GOT3 (cell line): Measurements from ENCODE around the gene IL17RA.

Source experiments
- DNase-seq: peaks from one replicate; lab custom pipeline; 2025; ENCODE audit warnings: mixed read lengths; lab: John Stamatoyannopoulos, UW

Gene IL17RA

GRCh38 chr22:17106785-17107546 lies 22.2 kb downstream of the IL17RA start:
- DNase-seq = no peak

DNA sequence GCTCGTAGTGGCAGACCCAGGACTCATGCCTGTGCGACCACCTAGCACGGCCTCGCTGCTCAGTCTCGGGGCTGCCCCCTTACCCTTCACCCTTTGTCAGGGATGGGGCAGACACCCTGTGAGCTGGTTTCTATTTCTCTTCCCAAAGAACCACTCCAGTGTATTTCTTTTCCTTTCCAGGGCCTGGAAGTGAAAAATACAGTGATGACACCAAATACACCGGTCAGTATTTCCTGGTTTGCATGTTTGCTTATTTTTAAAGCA lies 22.7 kb downstream of the IL17RA start:
- DNase-seq = no peak

- DNase-seq = no peak
These were observed 23.7 kb downstream of the IL17RA start for GRCh38 chr22:17108256-17109112.

GRCh38 chr22:17109113-17109865 lies 24.5 kb downstream of the IL17RA start:
- DNase-seq = no peak

DNA sequence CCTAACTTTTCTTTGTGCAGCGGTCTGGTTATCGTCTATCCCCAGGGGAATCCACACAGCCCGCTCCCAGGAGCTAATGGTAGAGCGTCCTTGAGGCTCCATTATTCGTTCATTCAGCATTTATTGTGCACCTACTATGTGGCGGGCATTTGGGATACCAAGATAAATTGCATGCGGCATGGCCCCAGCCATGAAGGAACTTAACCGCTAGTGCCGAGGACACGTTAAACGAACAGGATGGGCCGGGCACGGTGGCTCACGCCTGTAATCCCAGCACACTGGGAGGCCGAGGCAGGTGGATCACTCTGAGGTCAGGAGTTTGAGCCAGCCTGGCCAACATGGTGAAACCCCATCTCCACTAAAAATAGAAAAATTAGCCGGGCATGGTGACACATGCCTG lies 25.2 kb downstream of the IL17RA start:
- no peak for DNase-seq

GRCh38 chr22:17110791-17111550 lies 26.2 kb downstream of the IL17RA start:
- DNase-seq = no peak

DNA sequence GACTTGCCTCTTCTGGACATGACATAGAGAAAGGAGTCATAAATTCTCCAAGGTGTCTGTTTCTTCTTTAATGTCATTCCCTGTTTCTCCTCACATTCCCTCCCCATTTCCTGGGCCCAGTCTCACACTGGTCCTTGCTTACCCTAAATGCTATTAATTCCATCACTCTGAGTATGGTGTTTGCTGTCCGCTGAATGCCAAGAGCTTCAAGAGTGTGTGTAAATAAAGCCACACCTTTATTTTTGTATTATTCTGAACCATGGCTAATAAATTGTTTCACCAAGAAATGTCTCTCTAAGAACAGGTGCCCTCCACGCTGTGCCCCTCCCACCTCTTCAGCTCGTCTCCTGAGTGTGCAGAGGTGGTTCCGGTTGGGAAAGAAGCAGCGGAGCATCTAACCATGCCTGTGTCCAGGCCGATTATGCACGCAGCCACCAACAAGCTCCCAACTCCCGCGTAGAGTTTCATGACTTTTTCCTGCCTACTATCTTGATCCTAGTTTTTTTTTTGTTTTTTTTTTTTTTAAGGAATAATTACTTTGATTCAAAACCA lies 27.8 kb downstream of the IL17RA start:
- no peak for DNase-seq

DNA sequence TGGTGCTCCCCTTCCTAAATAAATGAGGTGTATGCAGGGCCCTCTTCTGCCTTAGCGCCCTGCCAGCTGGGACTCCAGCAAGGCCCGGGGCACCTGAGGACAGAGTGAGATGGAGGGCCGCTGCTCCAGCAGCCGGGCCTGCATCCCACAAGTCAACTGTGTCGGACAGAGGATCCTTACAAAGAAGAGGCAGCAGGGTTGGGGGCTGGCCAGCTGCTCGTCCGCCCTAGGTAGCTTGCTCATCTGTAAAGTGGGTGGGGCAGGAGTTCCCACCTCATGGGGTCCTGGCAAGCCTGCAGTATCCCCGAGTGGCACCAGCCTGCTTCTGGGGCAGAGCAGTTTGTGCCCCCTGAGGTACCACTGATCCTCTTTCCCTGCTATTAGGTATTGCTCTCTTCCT lies 28.8 kb downstream of the IL17RA start:
- no peak for DNase-seq

- DNase-seq = no peak
These were observed 29.5 kb downstream of the IL17RA start for GRCh38 chr22:17114173-17114897.

GRCh38 chr22:17114898-17115235 lies 30.1 kb downstream of the IL17RA start:
- no peak for DNase-seq

GRCh38 chr22:17115236-17115635 lies 30.4 kb downstream of the IL17RA start:
- DNase-seq = no peak

DNA sequence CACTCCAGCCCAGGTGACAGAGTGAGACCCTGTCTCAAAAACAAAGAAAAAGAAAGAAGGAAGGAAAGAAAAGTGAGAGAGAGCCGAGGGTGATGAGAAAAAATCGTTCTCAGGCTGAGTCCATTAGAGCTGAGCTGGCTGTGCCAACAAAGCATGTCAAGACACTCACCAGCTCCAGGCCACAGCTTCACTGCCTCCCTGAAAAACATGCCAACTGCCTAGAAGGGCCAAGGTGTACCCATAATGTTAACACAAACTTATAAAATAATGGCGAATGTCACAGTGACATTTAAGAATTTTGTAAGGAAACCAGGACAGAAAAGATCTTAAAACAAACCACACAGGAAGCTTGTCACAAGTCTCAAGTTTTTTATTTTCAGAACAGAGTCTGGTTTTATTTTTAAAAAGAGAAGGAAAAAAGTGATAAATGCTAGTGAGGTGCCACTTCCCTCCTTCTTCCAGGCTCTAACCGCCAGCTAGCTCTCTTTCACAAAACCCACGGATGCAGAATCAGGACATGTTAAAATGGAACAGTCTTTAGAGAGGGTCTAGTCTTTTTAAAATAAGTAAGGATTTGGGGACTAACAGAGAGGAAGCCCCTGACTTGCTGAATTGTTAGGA lies 31.3 kb downstream of the IL17RA start:
- no peak for DNase-seq

DNA sequence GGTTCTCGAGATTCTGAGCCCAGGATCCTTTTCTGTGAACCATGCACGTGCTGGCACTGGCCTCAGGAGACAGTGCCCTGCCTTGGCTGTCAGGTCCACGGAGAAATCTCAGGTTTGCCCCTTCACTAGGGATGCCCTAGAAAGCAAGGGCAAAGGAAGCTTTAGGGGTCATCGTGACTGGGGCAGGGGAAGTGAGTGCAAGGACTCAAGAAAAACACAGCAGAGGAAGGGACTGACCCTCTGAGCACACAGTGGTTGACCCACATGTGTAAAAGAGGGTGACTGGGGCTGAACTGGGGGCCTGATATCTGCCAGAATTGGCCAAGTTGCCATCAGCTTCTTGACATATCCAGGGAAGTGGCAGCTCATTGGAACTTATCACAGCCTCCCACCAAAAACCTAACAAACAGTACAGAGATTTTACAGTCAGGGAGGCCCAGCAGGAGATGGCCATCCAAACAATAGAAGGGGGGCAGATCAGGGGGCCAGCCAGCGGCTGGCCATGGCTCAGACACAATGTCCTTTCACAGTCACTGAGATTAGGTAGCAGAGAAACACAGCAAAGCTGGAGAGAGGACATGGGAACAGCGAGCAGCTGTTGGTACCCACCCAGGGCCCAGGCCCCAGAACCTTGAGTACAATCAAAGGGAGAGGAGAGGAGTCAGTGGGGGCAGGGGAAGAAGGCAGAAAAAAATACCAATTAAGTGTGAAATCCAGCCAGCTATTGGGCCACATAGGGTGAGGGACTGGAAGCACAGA lies 32.0 kb downstream of the IL17RA start:
- DNase-seq = no peak

- no peak for DNase-seq
These were observed 32.6 kb downstream of the IL17RA start for GRCh38 chr22:17117400-17117799.

GRCh38 chr22:17117890-17118289 lies 33.1 kb downstream of the IL17RA start:
- no peak for DNase-seq

DNA sequence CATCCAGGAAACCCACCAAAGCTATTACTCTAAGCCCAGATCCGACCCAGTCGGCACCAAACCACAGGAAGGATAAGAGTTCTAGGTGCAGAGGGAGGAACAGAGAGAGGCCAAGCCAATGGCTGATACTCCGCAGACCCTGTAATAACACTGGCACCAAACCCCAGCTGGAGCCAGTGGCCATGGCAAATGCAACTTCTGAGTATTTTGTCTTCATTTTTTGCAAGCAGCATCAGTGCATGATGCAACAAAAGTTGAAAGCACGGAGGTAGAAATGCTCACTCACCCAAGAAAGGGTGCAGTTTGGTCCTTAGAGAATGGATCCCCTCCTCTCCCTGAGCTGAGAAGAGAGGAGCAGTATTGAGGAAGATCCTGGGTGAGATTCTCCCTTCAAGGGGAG lies 33.5 kb downstream of the IL17RA start:
- no peak for DNase-seq

DNA sequence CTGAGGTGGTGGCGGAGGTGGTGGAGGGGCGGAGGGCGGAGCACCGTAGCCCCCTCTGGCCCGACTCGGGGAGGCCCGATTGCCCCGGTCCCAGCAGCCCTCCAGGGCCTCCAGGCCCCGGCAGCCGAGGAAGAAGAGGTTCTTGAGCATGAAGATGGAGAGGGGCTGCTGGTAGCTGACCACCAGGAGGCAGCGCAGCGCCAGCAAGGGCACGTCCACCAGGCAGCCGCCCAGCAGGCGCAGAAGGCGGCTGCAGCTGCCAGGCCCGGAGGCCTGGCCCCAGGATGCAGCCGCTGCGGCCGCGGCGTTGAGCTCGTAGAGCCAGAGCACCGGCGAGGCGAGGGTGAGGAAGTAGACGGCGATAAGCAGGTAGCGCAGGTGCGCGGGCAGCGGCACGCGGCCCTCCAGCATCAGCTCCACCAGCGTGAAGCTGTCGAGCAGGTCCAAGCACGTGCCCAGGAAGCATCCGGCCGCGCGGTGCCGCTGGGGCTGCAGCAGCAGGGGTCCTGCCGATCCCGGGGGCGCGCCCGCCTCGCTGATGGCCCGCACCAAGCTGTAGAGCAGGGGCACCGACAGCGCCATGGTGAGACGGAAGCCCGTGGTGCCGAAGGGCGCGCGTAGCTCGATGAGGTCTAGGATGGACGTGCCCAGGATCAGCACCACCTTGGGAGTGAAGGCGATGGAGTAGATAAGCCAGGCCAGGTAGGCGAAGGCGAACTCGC lies 34.8 kb downstream of the IL17RA start:
- DNase-seq = no peak

- DNase-seq = no peak
These were observed 35.5 kb downstream of the IL17RA start for GRCh38 chr22:17120281-17120680.

DNA sequence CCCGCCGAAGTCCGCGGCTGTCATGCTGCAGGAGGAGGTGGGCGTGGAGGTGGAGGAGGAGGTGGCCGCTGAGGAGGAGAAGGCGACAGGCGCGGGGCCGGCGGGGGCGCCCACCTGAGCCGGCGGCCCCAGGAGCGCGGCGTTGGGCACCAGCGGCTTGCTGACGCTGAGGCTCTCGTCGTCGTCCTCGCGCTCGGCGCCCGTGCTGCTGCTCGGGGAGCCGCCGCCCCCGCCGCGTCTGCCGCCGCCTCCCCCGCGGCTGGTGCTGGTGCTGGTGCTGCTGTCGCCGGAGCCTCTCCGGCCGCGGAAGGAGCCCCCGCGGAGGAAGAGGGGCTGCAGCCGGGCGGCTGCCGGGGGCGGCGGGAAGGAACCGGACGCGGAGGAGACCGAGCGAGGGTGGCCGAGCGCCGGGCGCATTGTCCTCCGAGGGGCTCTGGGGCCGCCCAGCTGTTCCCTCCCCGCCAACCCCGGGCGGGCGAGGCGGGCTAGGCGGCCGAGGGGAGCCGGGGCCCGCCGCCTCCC lies 36.0 kb downstream of the IL17RA start:
- DNase-seq = no peak
